ENCODE measurements around the gene PEAK1. TPM values are rescaled to one million over a fixed set of nuclear protein-coding genes. Genes with fewer than 3 reads are reported as not detected.

Gene PEAK1
- total RNA-seq, 4 donors from 2014 or later: 31.0 to 49.3 (median 35.0) TPM

GRCh38 chr15:77384086-77384485 lies 35.8 kb downstream of the PEAK1 start:
- TF ChIP-seq, protein P1, sequence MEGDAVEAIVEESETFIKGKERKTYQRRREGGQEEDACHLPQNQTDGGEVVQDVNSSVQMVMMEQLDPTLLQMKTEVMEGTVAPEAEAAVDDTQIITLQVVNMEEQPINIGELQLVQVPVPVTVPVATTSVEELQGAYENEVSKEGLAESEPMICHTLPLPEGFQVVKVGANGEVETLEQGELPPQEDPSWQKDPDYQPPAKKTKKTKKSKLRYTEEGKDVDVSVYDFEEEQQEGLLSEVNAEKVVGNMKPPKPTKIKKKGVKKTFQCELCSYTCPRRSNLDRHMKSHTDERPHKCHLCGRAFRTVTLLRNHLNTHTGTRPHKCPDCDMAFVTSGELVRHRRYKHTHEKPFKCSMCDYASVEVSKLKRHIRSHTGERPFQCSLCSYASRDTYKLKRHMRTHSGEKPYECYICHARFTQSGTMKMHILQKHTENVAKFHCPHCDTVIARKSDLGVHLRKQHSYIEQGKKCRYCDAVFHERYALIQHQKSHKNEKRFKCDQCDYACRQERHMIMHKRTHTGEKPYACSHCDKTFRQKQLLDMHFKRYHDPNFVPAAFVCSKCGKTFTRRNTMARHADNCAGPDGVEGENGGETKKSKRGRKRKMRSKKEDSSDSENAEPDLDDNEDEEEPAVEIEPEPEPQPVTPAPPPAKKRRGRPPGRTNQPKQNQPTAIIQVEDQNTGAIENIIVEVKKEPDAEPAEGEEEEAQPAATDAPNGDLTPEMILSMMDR (IDR thresholded peaks at IDR 0.05): no peak
- no peak for TF ChIP-seq POLR2A (IDR thresholded peaks at IDR 0.05)

DNA sequence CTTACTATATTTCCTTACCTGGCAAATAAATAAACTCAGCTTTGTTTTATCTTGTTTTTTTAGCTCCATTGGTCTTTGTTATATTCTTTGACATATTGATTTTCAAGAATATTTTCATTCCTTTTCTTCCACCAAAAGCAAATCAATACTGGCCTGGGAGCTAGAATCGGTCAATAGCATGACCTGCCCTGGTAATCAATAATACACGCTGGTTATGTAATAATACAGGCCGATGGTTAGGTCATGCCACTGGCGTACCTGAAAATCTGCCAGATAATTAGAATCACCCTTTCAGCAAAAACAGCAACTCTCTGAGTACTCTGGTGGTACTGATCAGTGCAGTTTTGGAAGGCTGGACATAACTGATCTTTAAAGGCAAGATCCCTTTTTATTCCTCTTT lies 39.9 kb downstream of the PEAK1 start:
- intact Hi-C loops (cut with DNase I): no loop called here

More at GRCh38 chr15:77384086-77384485, 35.8 kb downstream of the PEAK1 start:
- H3K4me3 ChIP-seq (replicated peaks in 1 of 3): no peak overlapping the region
- no peak for DNase-seq
- H3K27me3 ChIP-seq: no peaks in the 10 kb centered on the region
- no peaks in the 10 kb centered on the region for H3K9me3 ChIP-seq
- no peaks in the 10 kb centered on the region for H3K36me3 ChIP-seq
- intact Hi-C loops (cut with DNase I): no loop called here
- H3K4me1 ChIP-seq: no peaks in the 10 kb centered on the region
- H3K27ac ChIP-seq: no peak overlapping the region

DNA sequence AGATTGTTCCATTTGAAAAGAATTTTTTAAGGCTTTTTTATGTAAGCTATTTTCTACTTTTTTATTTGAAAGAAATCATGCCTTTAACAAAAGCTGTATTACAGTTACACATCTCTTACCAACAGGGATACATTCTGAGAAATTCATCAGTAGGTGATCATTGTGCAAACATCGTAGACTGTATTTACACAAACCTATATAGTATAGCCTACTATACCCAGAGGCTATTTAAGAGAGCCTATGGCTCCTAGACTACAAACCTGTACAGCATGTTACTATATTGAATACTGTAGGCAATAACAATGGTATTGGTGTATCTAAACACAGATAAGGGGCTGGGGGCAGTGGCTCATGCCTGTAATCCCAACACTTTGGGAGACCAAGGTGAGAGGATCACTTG lies 43.1 kb downstream of the PEAK1 start:
- intact Hi-C loops (cut with DNase I): no loop called here
- no peaks in the 10 kb centered on the region for H3K27me3 ChIP-seq
- WGBS, 2 donors: 93 to 96% methylated on average over 1 of the region's 1 CpG
- no peak for TF ChIP-seq POLR2A (IDR thresholded peaks at IDR 0.05)
- TF ChIP-seq, protein P1 (IDR thresholded peaks at IDR 0.05): no peak
- no peaks in the 10 kb centered on the region for H3K4me1 ChIP-seq
- no peak for DNase-seq
- H3K27ac ChIP-seq: no peak overlapping the region
- H3K9me3 ChIP-seq: no peaks in the 10 kb centered on the region
- H3K4me3 ChIP-seq (replicated peaks in 1 of 3): no peak overlapping the region
- no peaks in the 10 kb centered on the region for H3K36me3 ChIP-seq

More for the DNA sequence above, 39.9 kb downstream of the PEAK1 start:
- 97 to 98% methylated on average over 4 of the region's 4 CpGs for WGBS, 2 donors
- H3K27me3 ChIP-seq: no peaks in the 10 kb centered on the region
- DNase-seq: no peak
- no peak overlapping the region for H3K4me3 ChIP-seq (replicated peaks in 1 of 3)
- H3K9me3 ChIP-seq: no peaks in the 10 kb centered on the region
- H3K36me3 ChIP-seq: no peaks in the 10 kb centered on the region
- TF ChIP-seq POLR2A (IDR thresholded peaks at IDR 0.05): no peak
- TF ChIP-seq, protein P1 (IDR thresholded peaks at IDR 0.05): no peak
- no peak overlapping the region for H3K27ac ChIP-seq
- no peaks in the 10 kb centered on the region for H3K4me1 ChIP-seq

DNA sequence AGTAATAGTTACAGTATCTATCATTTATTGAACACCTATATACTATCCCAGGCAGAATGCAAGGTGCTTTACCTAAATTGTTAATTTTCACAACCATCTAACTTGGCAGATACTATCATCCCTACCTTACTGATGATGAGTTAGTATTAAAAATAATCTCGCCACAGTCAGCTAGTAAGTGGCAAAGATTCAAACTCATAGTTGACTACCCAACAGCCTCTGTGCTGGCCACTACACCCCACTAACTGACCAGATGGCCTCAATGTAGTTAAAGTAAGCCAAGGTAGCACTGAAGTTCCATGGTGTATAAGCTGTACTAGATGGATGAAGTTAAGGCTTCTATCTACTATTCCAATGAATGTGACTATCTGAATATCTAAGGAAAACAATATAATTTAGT lies 44.8 kb downstream of the PEAK1 start:
- Histone ChIP-seq H3K4me3 (replicated peaks in 1 of 3) (no peak overlapping the region), H3K4me1 (no peaks in the 10 kb centered on the region), H3K36me3 (no peaks in the 10 kb centered on the region), H3K27me3 (no peaks in the 10 kb centered on the region), H3K9me3 (no peaks in the 10 kb centered on the region), H3K27ac (no peak overlapping the region)
- WGBS, 2 donors: 92 to 95% methylated on average over 1 of the region's 1 CpG
- TF ChIP-seq, protein P1 (IDR thresholded peaks at IDR 0.05): no peak
- no peak for TF ChIP-seq POLR2A (IDR thresholded peaks at IDR 0.05)
- intact Hi-C loops (cut with DNase I): no loop called here
- no peak for DNase-seq

DNA sequence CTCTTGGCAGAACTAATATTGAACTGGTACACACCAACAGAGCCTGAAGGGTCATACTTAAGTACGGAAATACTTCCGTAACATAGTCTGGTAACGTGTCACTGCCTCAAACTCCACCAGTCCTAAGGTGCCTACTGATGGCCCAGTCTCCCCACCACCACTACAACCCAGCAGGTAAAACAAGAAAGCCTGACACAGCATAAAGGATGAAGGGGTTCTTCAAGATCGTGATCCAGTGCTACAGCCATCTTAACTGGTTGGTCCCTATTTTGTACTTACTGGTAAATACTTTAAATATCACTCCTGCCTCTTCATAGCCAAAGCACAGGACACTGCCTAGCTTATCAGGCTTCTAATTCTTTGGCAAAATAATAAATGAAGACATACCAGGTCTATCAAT lies 46.5 kb downstream of the PEAK1 start:
- intact Hi-C loops (cut with DNase I): no loop called here
- H3K27ac ChIP-seq: no peak overlapping the region
- 68 to 95% methylated on average over 4 of the region's 4 CpGs for WGBS, 2 donors
- H3K27me3 ChIP-seq: no peaks in the 10 kb centered on the region
- H3K36me3 ChIP-seq: no peaks in the 10 kb centered on the region
- no peak overlapping the region for H3K4me3 ChIP-seq (replicated peaks in 1 of 3)
- TF ChIP-seq, protein P1 (IDR thresholded peaks at IDR 0.05): no peak
- TF ChIP-seq POLR2A (IDR thresholded peaks at IDR 0.05): no peak
- no peak for DNase-seq
- H3K4me1 ChIP-seq: no peaks in the 10 kb centered on the region
- H3K9me3 ChIP-seq: no peaks in the 10 kb centered on the region
